Stimulated activated CD4-positive, alpha-beta T cell treated with anti-CD3 and anti-CD28 coated beads, TNF-alpha, amount 100 ng/mL, for 48 hours (primary cell): ENCODE data around the gene COA3.

Experiments used
- DNase-seq, 3 donors: peaks; one replicate each; pipeline ENCODE4 v3.0.0-alpha.2; 2020; ENCODE audit warnings: low read depth in 3 of 3

The COA3 gene

GRCh38 chr17:42818379-42818778, 19.9 kb upstream of the COA3 start:
- no peak for DNase-seq

- no peak for DNase-seq
Observed at GRCh38 chr17:42817866-42818265, 19.4 kb upstream of the COA3 start.

- DNase-seq = no peak
Observed at GRCh38 chr17:42814633-42815399, 16.3 kb upstream of the COA3 start.

- DNase-seq = no peak
Observed at GRCh38 chr17:42809250-42809649, 10.7 kb upstream of the COA3 start.

- no peak for DNase-seq
Observed at GRCh38 chr17:42806249-42806648, 7.7 kb upstream of the COA3 start.

GRCh38 chr17:42804918-42805367, 6.4 kb upstream of the COA3 start:
- DNase-seq = no peak

- DNase-seq = no peak
Observed at GRCh38 chr17:42803074-42803883, 4.8 kb upstream of the COA3 start.

- no peak for DNase-seq
Observed at GRCh38 chr17:42798011-42798382, 507 bp downstream of the COA3 start.

GRCh38 chr17:42797067-42798007, 1.2 kb downstream of the COA3 start:
- DNase-seq = no peak

GRCh38 chr17:42796066-42796758, 2.3 kb downstream of the COA3 start:
- no peak for DNase-seq

GRCh38 chr17:42795465-42795864, 3.0 kb downstream of the COA3 start:
- no peak for DNase-seq

GRCh38 chr17:42795061-42795460, 3.4 kb downstream of the COA3 start:
- no peak for DNase-seq

GRCh38 chr17:42792545-42792944, 6.0 kb downstream of the COA3 start:
- DNase-seq = no peak

GRCh38 chr17:42791948-42792347, 6.6 kb downstream of the COA3 start:
- DNase-seq = no peak

GRCh38 chr17:42787266-42787665, 11.2 kb downstream of the COA3 start:
- no peak for DNase-seq

- DNase-seq = no peak
Observed at GRCh38 chr17:42784811-42785592, 13.5 kb downstream of the COA3 start.

- DNase-seq = no peak
Observed at GRCh38 chr17:42784409-42784808, 14.1 kb downstream of the COA3 start.

GRCh38 chr17:42783791-42784138, 14.7 kb downstream of the COA3 start:
- DNase-seq = no peak

- DNase-seq = no peak
Observed at GRCh38 chr17:42783062-42783790, 15.3 kb downstream of the COA3 start.
